Neutrophil (primary cell): Measurements from ENCODE around the gene CAMK2G.

Experiments used
- H3K27ac ChIP-seq: fragments of 200-600 bp; sonication (generic); 2 replicates; pipeline ENCODE4 v1.5.1; 2016; ENCODE audit warnings: mild to moderate bottlenecking, moderate library complexity
- H3K27me3 ChIP-seq: fragments of 200-600 bp; sonication (generic); 2 replicates; pipeline ENCODE4 v1.6.0; 2016; ENCODE audit warnings: mild to moderate bottlenecking
- H3K36me3 ChIP-seq: fragments of 200-600 bp; sonication (generic); 2 replicates; pipeline ENCODE4 v1.5.1; 2017
- H3K4me1 ChIP-seq, 2 experiments: fragments of 200-600 bp in 1 of 2; sonication (generic) in 1 of 2; 1 replicate in 1 of 2; 2 replicates in 1 of 2; pipeline versions ENCODE4 v1.5.1 to v1.6.1; 2013 to 2016; ENCODE audit warnings: low read depth in 1 of 2, low read length in 1 of 2, mild to moderate bottlenecking in 1 of 2, moderate library complexity in 1 of 2; ENCODE audit not compliant: control insufficient read depth in 1 of 2, insufficient read depth in 1 of 2
- H3K4me3 ChIP-seq, 2 experiments: fragments of 200-600 bp in 1 of 2; sonication (generic) in 1 of 2; 1 replicate in 1 of 2; 2 replicates in 1 of 2; pipeline ENCODE4 v1.5.1; 2013 to 2016; ENCODE audit warnings: low read depth in 1 of 2, low read length in 1 of 2, mild to moderate bottlenecking in 1 of 2, moderate library complexity in 1 of 2
- H3K9me3 ChIP-seq: fragments of 200-600 bp; sonication (generic); 2 replicates; pipeline ENCODE4 v1.5.1; 2016
- CTCF ChIP-seq: fragments of 200-600 bp; sonication (generic); IDR thresholded peaks from 2 replicates; pipeline ENCODE4 v1.5.1; 2016; ENCODE audit warnings: antibody characterized with exemption

Gene CAMK2G

GRCh38 chr10:73814896-73815718, 59.2 kb downstream of the CAMK2G start:
- H3K4me3 ChIP-seq, result no peak overlapping the region
- H3K27ac ChIP-seq, result peak overlapping the region; percentile 81
- H3K9me3 ChIP-seq, result no peaks in the 10 kb centered on the region
- H3K27me3 ChIP-seq, result no peaks in the 10 kb centered on the region
- peak; percentile 21 for TF ChIP-seq CTCF
- H3K4me1 ChIP-seq, result peaks cover 60 to 68% of the 10 kb centered on the region in 2 experiments
- peaks cover 75% of the 10 kb centered on the region for H3K36me3 ChIP-seq

GRCh38 chr10:73814276-73814895, 60.0 kb downstream of the CAMK2G start:
- H3K4me3 ChIP-seq, result no peak overlapping the region
- H3K27ac ChIP-seq, result peak overlapping the region; percentile 81
- H3K36me3 ChIP-seq, result peaks cover 68% of the 10 kb centered on the region
- TF ChIP-seq CTCF, result no peak
- H3K4me1 ChIP-seq, result peaks cover 60 to 68% of the 10 kb centered on the region in 2 experiments
- no peaks in the 10 kb centered on the region for H3K27me3 ChIP-seq
- H3K9me3 ChIP-seq, result no peaks in the 10 kb centered on the region

GRCh38 chr10:73813333-73813732, 61.0 kb downstream of the CAMK2G start:
- Histone ChIP-seq H3K27me3 (no peaks in the 10 kb centered on the region), H3K36me3 (peaks cover 64% of the 10 kb centered on the region), H3K4me3 (no peak overlapping the region), H3K4me1 (peaks cover 55 to 61% of the 10 kb centered on the region in 2 experiments), H3K27ac (peak overlapping the region; percentile 99), H3K9me3 (no peaks in the 10 kb centered on the region)
- TF ChIP-seq CTCF, result no peak

- H3K9me3 ChIP-seq, result no peaks in the 10 kb centered on the region
Observed at GRCh38 chr10:73812657-73813056, 61.7 kb downstream of the CAMK2G start.

More at GRCh38 chr10:73812657-73813056, 61.7 kb downstream of the CAMK2G start:
- Histone ChIP-seq H3K4me3 (no peak overlapping the region), H3K36me3 (peaks cover 64% of the 10 kb centered on the region), H3K4me1 (peaks cover 49 to 54% of the 10 kb centered on the region in 2 experiments), H3K27ac (peak overlapping the region; percentile 99), H3K27me3 (no peaks in the 10 kb centered on the region)
- no peak for TF ChIP-seq CTCF
